ENCODE measurements around the gene OSMR. TPM values are rescaled to one million over a fixed set of nuclear protein-coding genes. Genes with fewer than 3 reads are reported as not detected.

OSMR gene
- total and polyA plus RNA-seq, 2 of the 13 experiments (the other 11 are each of a cell fraction or from before 2014, with no cell fraction given): 21.3 to 86.5 TPM

DNA sequence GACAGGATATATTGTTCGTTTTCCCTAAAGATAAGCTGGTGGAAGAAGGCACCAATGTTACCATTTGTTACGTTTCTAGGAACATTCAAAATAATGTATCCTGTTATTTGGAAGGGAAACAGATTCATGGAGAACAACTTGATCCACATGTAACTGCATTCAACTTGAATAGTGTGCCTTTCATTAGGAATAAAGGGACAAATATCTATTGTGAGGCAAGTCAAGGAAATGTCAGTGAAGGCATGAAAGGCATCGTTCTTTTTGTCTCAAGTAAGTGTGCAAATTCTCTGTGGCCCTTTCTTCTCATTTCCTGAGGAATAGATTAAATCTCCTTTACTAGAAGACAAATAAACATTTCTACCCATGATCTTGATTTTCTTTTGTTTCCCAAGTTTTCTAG is 38.0 kb downstream of the OSMR start:
- Histone ChIP-seq H3K79me2 (ENCODE audit: insufficient read depth, low read length) (no peaks in the 10 kb centered on the region), H3K27me3 (ENCODE audit: control insufficient read depth in 1 of 2, insufficient read depth in 2 of 2, low read length in 2 of 2) (no peaks in the 10 kb centered on the region), H3K4me3 (replicated peaks in 1 of 3; ENCODE audit: insufficient read depth in 1 of 3, low read depth in 2 of 3, low read length in 3 of 3) (no peak overlapping the region), H3K9me3 (ENCODE audit: low read length) (no peaks in the 10 kb centered on the region), H3K27ac (ENCODE audit: extremely low read length, insufficient read depth, low read length) (no peak overlapping the region), H3K9ac (ENCODE audit: insufficient read depth, low read depth, low read length) (no peak overlapping the region), H4K20me1 (ENCODE audit: insufficient read depth, low read length) (no peaks in the 10 kb centered on the region), H3K36me3 (replicated peaks in 1 of 2; ENCODE audit: control insufficient read depth in 1 of 2, insufficient read depth in 2 of 2, low read length in 2 of 2) (peaks cover 20 to 64% of the 10 kb centered on the region in 2 experiments), H3K4me2 (ENCODE audit: low read depth, low read length) (no peak overlapping the region), H3K4me1 (ENCODE audit: insufficient read depth, low read length) (no peaks in the 10 kb centered on the region), H2AFZ (ENCODE audit: low read length) (no peak overlapping the region)
- ATAC-seq (no peak), DNase-seq (ENCODE audit: low spot score) (no peak), FAIRE-seq (no peak)
- CTCF ChIA-PET (ENCODE audit: low intra/inter-chr PET ratio, low total read pairs): no interaction called here
- 95% methylated on average over 3 of the region's 3 CpGs for whole genome bisulfite sequencing (ENCODE audit: low lambda C conversion rate)
- POLR2A ChIA-PET: no interaction called here
- intact Hi-C loops (cut with micrococcal nuclease; ENCODE audit: unreplicated experiment): no loop called here
- in situ Hi-C loops (cut with HindIII; ENCODE audit: extremely low pct_ligation_motif_present, low pct_unique_long_range_greater_than_20kb): no loop called here
- BruUV-seq (replicated peaks): no TSS peak
- TF ChIP-seq, protein P1, sequence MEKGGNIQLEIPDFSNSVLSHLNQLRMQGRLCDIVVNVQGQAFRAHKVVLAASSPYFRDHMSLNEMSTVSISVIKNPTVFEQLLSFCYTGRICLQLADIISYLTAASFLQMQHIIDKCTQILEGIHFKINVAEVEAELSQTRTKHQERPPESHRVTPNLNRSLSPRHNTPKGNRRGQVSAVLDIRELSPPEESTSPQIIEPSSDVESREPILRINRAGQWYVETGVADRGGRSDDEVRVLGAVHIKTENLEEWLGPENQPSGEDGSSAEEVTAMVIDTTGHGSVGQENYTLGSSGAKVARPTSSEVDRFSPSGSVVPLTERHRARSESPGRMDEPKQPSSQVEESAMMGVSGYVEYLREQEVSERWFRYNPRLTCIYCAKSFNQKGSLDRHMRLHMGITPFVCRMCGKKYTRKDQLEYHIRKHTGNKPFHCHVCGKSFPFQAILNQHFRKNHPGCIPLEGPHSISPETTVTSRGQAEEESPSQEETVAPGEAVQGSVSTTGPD (CRISPR knock-in tag; IDR thresholded peaks at IDR 0.05): no peak
- TF ChIP-seq ZNF430 (CRISPR knock-in tag; IDR thresholded peaks at IDR 0.05): no peak
- TF ChIP-seq KLF6 (CRISPR knock-in tag; IDR thresholded peaks at IDR 0.05): no peak
- no peak for TF ChIP-seq MAFF (IDR thresholded peaks at IDR 0.05; ENCODE audit: low read depth, low read length)
- TF ChIP-seq, protein P2, sequence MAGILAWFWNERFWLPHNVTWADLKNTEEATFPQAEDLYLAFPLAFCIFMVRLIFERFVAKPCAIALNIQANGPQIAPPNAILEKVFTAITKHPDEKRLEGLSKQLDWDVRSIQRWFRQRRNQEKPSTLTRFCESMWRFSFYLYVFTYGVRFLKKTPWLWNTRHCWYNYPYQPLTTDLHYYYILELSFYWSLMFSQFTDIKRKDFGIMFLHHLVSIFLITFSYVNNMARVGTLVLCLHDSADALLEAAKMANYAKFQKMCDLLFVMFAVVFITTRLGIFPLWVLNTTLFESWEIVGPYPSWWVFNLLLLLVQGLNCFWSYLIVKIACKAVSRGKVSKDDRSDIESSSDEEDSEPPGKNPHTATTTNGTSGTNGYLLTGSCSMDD (CRISPR knock-in tag; IDR thresholded peaks at IDR 0.05): no peak
- no peak for TF ChIP-seq SP5 (CRISPR knock-in tag; IDR thresholded peaks at IDR 0.05; ENCODE audit: borderline replicate concordance, low read depth)
- TF ChIP-seq, protein P3, sequence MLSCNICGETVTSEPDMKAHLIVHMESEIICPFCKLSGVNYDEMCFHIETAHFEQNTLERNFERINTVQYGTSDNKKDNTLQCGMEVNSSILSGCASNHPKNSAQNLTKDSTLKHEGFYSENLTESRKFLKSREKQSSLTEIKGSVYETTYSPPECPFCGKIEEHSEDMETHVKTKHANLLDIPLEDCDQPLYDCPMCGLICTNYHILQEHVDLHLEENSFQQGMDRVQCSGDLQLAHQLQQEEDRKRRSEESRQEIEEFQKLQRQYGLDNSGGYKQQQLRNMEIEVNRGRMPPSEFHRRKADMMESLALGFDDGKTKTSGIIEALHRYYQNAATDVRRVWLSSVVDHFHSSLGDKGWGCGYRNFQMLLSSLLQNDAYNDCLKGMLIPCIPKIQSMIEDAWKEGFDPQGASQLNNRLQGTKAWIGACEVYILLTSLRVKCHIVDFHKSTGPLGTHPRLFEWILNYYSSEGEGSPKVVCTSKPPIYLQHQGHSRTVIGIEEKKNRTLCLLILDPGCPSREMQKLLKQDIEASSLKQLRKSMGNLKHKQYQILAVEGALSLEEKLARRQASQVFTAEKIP (CRISPR knock-in tag; IDR thresholded peaks at IDR 0.05; ENCODE audit: borderline replicate concordance): no peak
- TF ChIP-seq, protein P4, sequence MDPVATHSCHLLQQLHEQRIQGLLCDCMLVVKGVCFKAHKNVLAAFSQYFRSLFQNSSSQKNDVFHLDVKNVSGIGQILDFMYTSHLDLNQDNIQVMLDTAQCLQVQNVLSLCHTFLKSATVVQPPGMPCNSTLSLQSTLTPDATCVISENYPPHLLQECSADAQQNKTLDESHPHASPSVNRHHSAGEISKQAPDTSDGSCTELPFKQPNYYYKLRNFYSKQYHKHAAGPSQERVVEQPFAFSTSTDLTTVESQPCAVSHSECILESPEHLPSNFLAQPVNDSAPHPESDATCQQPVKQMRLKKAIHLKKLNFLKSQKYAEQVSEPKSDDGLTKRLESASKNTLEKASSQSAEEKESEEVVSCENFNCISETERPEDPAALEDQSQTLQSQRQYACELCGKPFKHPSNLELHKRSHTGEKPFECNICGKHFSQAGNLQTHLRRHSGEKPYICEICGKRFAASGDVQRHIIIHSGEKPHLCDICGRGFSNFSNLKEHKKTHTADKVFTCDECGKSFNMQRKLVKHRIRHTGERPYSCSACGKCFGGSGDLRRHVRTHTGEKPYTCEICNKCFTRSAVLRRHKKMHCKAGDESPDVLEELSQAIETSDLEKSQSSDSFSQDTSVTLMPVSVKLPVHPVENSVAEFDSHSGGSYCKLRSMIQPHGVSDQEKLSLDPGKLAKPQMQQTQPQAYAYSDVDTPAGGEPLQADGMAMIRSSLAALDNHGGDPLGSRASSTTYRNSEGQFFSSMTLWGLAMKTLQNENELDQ (CRISPR knock-in tag; IDR thresholded peaks at IDR 0.05; ENCODE audit: borderline replicate concordance): no peak
- no peak for TF ChIP-seq FLYWCH1 (CRISPR knock-in tag; IDR thresholded peaks at IDR 0.05)
- TF ChIP-seq, protein P5, sequence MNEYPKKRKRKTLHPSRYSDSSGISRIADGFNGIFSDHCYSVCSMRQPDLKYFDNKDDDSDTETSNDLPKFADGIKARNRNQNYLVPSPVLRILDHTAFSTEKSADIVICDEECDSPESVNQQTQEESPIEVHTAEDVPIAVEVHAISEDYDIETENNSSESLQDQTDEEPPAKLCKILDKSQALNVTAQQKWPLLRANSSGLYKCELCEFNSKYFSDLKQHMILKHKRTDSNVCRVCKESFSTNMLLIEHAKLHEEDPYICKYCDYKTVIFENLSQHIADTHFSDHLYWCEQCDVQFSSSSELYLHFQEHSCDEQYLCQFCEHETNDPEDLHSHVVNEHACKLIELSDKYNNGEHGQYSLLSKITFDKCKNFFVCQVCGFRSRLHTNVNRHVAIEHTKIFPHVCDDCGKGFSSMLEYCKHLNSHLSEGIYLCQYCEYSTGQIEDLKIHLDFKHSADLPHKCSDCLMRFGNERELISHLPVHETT (CRISPR knock-in tag; conservative IDR thresholded peaks at IDR 0.05): no peak
- no peak for TF ChIP-seq PHF8 (CRISPR knock-in tag; IDR thresholded peaks at IDR 0.05)
- TF ChIP-seq, protein P6, sequence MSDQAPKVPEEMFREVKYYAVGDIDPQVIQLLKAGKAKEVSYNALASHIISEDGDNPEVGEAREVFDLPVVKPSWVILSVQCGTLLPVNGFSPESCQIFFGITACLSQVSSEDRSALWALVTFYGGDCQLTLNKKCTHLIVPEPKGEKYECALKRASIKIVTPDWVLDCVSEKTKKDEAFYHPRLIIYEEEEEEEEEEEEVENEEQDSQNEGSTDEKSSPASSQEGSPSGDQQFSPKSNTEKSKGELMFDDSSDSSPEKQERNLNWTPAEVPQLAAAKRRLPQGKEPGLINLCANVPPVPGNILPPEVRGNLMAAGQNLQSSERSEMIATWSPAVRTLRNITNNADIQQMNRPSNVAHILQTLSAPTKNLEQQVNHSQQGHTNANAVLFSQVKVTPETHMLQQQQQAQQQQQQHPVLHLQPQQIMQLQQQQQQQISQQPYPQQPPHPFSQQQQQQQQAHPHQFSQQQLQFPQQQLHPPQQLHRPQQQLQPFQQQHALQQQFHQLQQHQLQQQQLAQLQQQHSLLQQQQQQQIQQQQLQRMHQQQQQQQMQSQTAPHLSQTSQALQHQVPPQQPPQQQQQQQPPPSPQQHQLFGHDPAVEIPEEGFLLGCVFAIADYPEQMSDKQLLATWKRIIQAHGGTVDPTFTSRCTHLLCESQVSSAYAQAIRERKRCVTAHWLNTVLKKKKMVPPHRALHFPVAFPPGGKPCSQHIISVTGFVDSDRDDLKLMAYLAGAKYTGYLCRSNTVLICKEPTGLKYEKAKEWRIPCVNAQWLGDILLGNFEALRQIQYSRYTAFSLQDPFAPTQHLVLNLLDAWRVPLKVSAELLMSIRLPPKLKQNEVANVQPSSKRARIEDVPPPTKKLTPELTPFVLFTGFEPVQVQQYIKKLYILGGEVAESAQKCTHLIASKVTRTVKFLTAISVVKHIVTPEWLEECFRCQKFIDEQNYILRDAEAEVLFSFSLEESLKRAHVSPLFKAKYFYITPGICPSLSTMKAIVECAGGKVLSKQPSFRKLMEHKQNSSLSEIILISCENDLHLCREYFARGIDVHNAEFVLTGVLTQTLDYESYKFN (CRISPR knock-in tag; conservative IDR thresholded peaks at IDR 0.05): no peak
- TF ChIP-seq TEAD3 (CRISPR knock-in tag; optimal IDR thresholded peaks at IDR 0.05; ENCODE audit: borderline replicate concordance): no peak
